ENCODE data around the gene BSN.

- TF ChIP-seq CTCF (optimal IDR thresholded peaks at IDR 0.05 in 1 of 3, IDR thresholded peaks at IDR 0.05 in 1 of 3, conservative IDR thresholded peaks at IDR 0.05 in 1 of 3; ENCODE audit: extremely low read depth in 1 of 3, insufficient read depth in 2 of 3, low read length in 3 of 3) (peak in 1 of 3 experiments; percentile 11), EZH2 (IDR thresholded peaks at IDR 0.05; ENCODE audit: low read length) (no peak)
Measured at GRCh38 chr3:49700453-49701128, 146.3 kb downstream of the BSN start.
